ENCODE results near the gene SAFB2.

Gene SAFB2

GRCh38 chr19:5624018-5624663, 1.6 kb upstream of the SAFB2 start:
- Histone ChIP-seq H3K4me1 (ENCODE audit: control insufficient read depth in 2 of 2, insufficient read depth in 2 of 2, low read length in 2 of 2) (peaks cover 35% of the 10 kb centered on the region in 2 donors), H3K36me3 (ENCODE audit: control insufficient read depth in 2 of 2, insufficient read depth in 2 of 2, low read length in 2 of 2) (peaks cover 33 to 50% of the 10 kb centered on the region in 2 donors)

DNA sequence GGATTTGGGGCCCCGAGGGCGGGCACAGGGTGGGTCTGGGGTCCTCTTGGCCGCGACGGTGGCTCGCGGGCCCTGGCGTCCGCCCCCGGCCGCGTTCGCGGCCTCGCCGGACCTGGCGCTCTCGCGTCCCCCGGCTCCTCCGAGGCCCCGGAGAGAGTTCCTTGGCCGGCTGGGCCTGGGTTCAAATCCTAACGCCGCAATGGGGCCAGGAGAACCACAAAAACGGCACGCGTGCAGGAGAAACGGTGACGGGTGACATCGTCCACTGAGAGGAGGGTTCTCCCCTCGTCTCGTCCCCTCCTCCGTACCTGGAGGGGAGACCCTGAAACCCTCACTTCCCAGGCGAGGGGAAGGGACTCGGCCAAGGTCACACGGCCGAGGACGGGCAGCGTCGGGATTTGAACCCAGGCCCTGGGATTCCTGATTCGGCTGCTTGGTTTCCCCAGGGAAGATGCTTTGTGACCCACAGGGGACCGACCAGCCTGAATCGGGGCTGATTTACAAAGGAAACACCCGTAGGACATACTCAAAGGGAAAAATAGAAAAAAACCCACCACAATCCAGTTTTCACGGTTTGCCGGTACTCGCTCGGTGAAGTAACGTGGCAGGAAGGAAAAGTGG, 931 bp upstream of the SAFB2 start:
- peaks cover 32 to 35% of the 10 kb centered on the region in 2 donors for H3K4me1 ChIP-seq (ENCODE audit: control insufficient read depth in 2 of 2, insufficient read depth in 2 of 2, low read length in 2 of 2)
- H3K27ac ChIP-seq (ENCODE audit: low read depth in 2 of 2, low read length in 2 of 2): peak overlapping the region; percentile 93 to 96
- H3K36me3 ChIP-seq (ENCODE audit: control insufficient read depth in 2 of 2, insufficient read depth in 2 of 2, low read length in 2 of 2): peaks cover 35 to 51% of the 10 kb centered on the region in 2 donors

More at GRCh38 chr19:5624018-5624663, 1.6 kb upstream of the SAFB2 start:
- Histone ChIP-seq H3K27me3 (ENCODE audit: control insufficient read depth in 2 of 2, insufficient read depth in 2 of 2, low read length in 2 of 2) (no peaks in the 10 kb centered on the region), H3K9me3 (ENCODE audit: control insufficient read depth in 2 of 2, low read length in 2 of 2) (no peaks in the 10 kb centered on the region), H3K9ac (ENCODE audit: low read depth in 1 of 2, low read length in 2 of 2) (peak overlapping the region; percentile 84 to 90), H3K27ac (ENCODE audit: low read depth in 2 of 2, low read length in 2 of 2) (peak overlapping the region; percentile 93 to 96), H3K4me3 (ENCODE audit: low read length in 2 of 2) (peak overlapping the region; percentile 80 to 98)

DNA sequence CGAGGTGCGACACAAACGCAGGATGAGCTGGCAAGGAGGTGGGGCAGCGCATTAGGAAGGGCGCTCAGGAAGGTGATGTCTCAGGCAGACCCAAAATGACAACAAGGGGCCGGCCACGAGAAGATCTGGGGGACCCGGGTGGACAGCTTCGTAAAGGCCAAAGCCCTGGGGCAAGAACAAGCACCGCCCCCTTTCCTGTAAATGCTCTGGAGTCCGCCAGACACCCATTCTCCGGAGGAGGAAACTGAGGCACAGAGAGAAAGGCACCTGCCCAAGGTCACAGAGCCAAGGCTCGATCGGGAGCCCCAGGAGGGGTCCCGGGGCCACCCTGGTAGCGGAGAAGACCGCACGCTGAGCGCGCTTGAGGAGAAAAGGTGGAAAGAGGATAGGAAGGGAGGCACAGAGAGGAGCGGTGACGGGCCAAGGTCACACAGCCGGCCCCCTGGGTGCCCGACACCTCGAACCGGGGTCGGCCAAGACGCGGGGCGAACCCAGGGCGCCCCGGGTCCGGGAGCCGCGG, 571 bp downstream of the SAFB2 start:
- Histone ChIP-seq H3K36me3 (ENCODE audit: control insufficient read depth in 2 of 2, insufficient read depth in 2 of 2, low read length in 2 of 2) (peaks cover 37 to 51% of the 10 kb centered on the region in 2 donors), H3K4me1 (ENCODE audit: control insufficient read depth in 2 of 2, insufficient read depth in 2 of 2, low read length in 2 of 2) (peaks cover 24 to 32% of the 10 kb centered on the region in 2 donors), H3K9ac (ENCODE audit: low read depth in 1 of 2, low read length in 2 of 2) (peak overlapping the region; percentile 87 to 97), H3K4me3 (ENCODE audit: low read length in 2 of 2) (peak overlapping the region; percentile 96 to 98), H3K9me3 (ENCODE audit: control insufficient read depth in 2 of 2, low read length in 2 of 2) (no peaks in the 10 kb centered on the region), H3K27ac (ENCODE audit: low read depth in 2 of 2, low read length in 2 of 2) (peak overlapping the region; percentile 96), H3K27me3 (ENCODE audit: control insufficient read depth in 2 of 2, insufficient read depth in 2 of 2, low read length in 2 of 2) (no peaks in the 10 kb centered on the region)

More for the DNA sequence above, 931 bp upstream of the SAFB2 start:
- no peaks in the 10 kb centered on the region for H3K9me3 ChIP-seq (ENCODE audit: control insufficient read depth in 2 of 2, low read length in 2 of 2)
- H3K27me3 ChIP-seq (ENCODE audit: control insufficient read depth in 2 of 2, insufficient read depth in 2 of 2, low read length in 2 of 2): no peaks in the 10 kb centered on the region
- peak overlapping the region; percentile 84 to 90 for H3K9ac ChIP-seq (ENCODE audit: low read depth in 1 of 2, low read length in 2 of 2)
- peak overlapping the region; percentile 80 to 98 for H3K4me3 ChIP-seq (ENCODE audit: low read length in 2 of 2)

DNA sequence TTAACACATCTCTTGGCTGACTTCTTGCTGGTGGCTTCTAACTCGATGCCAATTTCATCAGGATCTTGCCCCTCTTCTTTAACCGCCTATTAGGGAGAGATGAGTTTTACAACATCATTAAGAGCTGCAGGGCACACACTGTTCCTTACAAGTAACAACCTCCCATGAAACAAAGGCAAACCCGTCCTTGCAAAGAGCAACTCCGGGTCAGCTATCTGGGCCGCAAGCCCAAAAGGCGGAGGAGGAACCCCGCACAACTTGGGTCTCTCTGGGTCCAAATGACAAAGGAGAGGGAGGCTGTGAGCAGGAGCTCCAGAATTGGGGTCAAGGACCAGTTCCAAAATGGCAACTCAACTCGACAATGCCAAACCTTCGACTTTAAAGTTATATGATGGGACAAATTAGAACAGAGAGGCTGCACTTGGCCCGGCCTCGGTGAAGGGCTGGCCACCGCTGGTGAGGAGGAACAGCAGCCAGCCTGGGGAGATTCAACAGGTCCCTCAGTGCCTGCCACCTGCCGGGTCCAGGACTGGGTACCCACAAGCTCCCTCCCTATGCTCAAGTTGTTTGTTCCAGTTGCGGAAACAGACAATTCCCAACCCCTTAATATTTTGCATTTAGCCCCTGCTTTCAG, 1.1 kb downstream of the SAFB2 start:
- Histone ChIP-seq H3K27ac (ENCODE audit: low read depth in 2 of 2, low read length in 2 of 2) (peak overlapping the region; percentile 96), H3K27me3 (ENCODE audit: control insufficient read depth in 2 of 2, insufficient read depth in 2 of 2, low read length in 2 of 2) (no peaks in the 10 kb centered on the region), H3K4me3 (ENCODE audit: low read length in 2 of 2) (peak overlapping the region; percentile 96 to 98), H3K4me1 (ENCODE audit: control insufficient read depth in 2 of 2, insufficient read depth in 2 of 2, low read length in 2 of 2) (peaks cover 24 to 32% of the 10 kb centered on the region in 2 donors), H3K9ac (ENCODE audit: low read depth in 1 of 2, low read length in 2 of 2) (peak overlapping the region; percentile 87 to 97), H3K9me3 (ENCODE audit: control insufficient read depth in 2 of 2, low read length in 2 of 2) (no peaks in the 10 kb centered on the region), H3K36me3 (ENCODE audit: control insufficient read depth in 2 of 2, insufficient read depth in 2 of 2, low read length in 2 of 2) (peaks cover 35 to 46% of the 10 kb centered on the region in 2 donors)

DNA sequence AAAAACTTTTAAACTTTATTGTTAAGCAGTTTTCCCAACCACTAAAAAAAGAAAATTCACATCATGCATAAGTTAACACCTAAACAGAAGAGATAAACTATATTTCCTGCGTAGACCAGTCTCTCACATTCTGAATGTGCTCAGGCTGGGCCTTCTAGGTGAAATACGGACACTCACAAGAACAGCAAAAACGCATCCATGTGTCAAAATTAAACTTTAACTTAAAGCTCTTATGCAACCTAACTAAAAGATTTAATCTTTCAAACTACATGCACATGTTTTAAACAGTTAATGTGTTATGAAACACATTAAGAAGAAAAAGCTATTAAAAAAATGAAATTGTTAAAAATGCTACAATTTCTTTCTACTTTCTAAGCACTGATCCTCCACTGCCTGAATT, 2.6 kb downstream of the SAFB2 start:
- Histone ChIP-seq H3K4me3 (ENCODE audit: low read length in 2 of 2) (no peak overlapping the region), H3K9ac (ENCODE audit: low read depth in 1 of 2, low read length in 2 of 2) (no peak overlapping the region), H3K27ac (ENCODE audit: low read depth in 2 of 2, low read length in 2 of 2) (no peak overlapping the region)

DNA sequence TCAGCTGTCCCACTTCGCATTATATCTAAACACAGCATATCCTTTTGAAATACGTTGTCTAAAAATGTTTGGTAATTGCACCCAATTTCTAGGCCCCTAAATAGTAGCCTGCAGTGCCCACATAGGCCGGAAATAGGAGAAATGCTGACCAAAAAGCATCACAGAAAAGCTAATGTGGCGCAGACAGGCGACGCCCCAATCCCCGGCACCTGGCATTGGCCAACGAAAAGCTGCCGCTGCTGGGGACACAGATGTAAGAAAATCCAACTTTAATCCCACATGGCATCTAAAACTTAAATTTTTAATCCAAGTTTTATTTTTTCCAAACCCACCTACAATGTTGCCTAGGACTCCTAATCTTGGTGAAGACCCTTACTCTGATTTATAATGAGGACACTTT, 4.0 kb downstream of the SAFB2 start:
- H3K4me1 ChIP-seq (ENCODE audit: control insufficient read depth in 2 of 2, insufficient read depth in 2 of 2, low read length in 2 of 2): peaks cover 12% of the 10 kb centered on the region in 2 donors
- no peak overlapping the region for H3K27ac ChIP-seq (ENCODE audit: low read depth in 2 of 2, low read length in 2 of 2)
- H3K27me3 ChIP-seq (ENCODE audit: control insufficient read depth in 2 of 2, insufficient read depth in 2 of 2, low read length in 2 of 2): no peaks in the 10 kb centered on the region
- H3K36me3 ChIP-seq (ENCODE audit: control insufficient read depth in 2 of 2, insufficient read depth in 2 of 2, low read length in 2 of 2): peaks cover 46 to 55% of the 10 kb centered on the region in 2 donors
- H3K9ac ChIP-seq (ENCODE audit: low read depth in 1 of 2, low read length in 2 of 2): no peak overlapping the region
- no peak overlapping the region for H3K4me3 ChIP-seq (ENCODE audit: low read length in 2 of 2)
- H3K9me3 ChIP-seq (ENCODE audit: control insufficient read depth in 2 of 2, low read length in 2 of 2): no peaks in the 10 kb centered on the region

More for the DNA sequence above, 2.6 kb downstream of the SAFB2 start:
- Histone ChIP-seq H3K36me3 (ENCODE audit: control insufficient read depth in 2 of 2, insufficient read depth in 2 of 2, low read length in 2 of 2) (peaks cover 35 to 46% of the 10 kb centered on the region in 2 donors), H3K9me3 (ENCODE audit: control insufficient read depth in 2 of 2, low read length in 2 of 2) (no peaks in the 10 kb centered on the region), H3K4me1 (ENCODE audit: control insufficient read depth in 2 of 2, insufficient read depth in 2 of 2, low read length in 2 of 2) (peaks cover 16 to 22% of the 10 kb centered on the region in 2 donors), H3K27me3 (ENCODE audit: control insufficient read depth in 2 of 2, insufficient read depth in 2 of 2, low read length in 2 of 2) (no peaks in the 10 kb centered on the region)

DNA sequence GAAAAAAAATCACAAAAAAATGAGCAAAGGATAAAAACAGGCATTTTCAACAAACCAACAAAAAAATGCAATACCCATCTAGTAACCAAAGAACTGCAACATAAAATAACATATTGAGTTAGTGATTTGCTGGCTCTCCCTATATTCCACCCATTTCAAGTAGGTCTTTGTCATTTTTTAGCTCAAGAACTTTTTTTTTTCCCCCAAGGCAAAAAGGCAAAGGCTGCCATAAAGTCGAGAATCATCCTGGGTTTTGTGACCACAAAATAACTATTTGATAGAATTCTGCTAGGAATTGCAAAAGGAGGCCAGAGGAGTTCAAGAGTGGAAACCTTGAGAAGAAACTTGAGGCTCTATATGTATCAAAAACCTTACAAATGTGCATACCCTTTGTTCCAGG, 5.5 kb downstream of the SAFB2 start:
- H3K9me3 ChIP-seq (ENCODE audit: control insufficient read depth in 2 of 2, low read length in 2 of 2): no peaks in the 10 kb centered on the region
- H3K9ac ChIP-seq (ENCODE audit: low read depth in 1 of 2, low read length in 2 of 2): no peak overlapping the region
- no peaks in the 10 kb centered on the region for H3K27me3 ChIP-seq (ENCODE audit: control insufficient read depth in 2 of 2, insufficient read depth in 2 of 2, low read length in 2 of 2)
- H3K36me3 ChIP-seq (ENCODE audit: control insufficient read depth in 2 of 2, insufficient read depth in 2 of 2, low read length in 2 of 2): peaks cover 60 to 70% of the 10 kb centered on the region in 2 donors
- H3K4me3 ChIP-seq (ENCODE audit: low read length in 2 of 2): no peak overlapping the region
- peaks cover 12% of the 10 kb centered on the region in 2 donors for H3K4me1 ChIP-seq (ENCODE audit: control insufficient read depth in 2 of 2, insufficient read depth in 2 of 2, low read length in 2 of 2)
- H3K27ac ChIP-seq (ENCODE audit: low read depth in 2 of 2, low read length in 2 of 2): no peak overlapping the region

DNA sequence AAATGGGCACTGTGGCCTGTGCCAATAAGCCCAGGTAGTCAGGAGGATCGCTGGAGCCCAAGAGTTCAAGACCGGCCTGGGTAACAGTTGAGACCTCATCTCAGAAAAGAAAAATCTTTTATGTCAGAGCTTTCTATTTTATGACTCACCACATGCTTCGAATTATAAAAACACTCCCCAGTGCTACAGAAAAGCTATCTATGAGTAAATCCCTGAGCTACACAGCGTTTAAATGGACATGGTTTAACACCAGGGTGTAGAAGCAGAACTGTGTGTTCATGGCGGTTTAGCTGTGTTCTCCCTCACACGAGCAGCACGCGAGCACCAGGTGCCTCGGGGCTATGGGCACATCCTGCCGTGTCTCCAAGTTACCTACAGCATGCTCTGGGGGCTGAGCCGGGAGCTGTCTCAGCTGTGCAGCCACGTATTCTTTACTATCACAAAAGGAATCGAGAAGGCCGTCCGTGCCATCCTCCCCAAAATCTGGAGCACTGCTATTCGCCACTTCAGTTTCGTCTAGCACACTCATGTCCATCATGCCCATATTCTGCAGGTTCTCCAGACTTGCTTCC, 6.7 kb downstream of the SAFB2 start:
- H3K9ac ChIP-seq (ENCODE audit: low read depth in 1 of 2, low read length in 2 of 2): no peak overlapping the region
- no peaks in the 10 kb centered on the region for H3K9me3 ChIP-seq (ENCODE audit: control insufficient read depth in 2 of 2, low read length in 2 of 2)
- peaks cover 2 to 3% of the 10 kb centered on the region in 2 donors for H3K4me1 ChIP-seq (ENCODE audit: control insufficient read depth in 2 of 2, insufficient read depth in 2 of 2, low read length in 2 of 2)
- H3K4me3 ChIP-seq (ENCODE audit: low read length in 2 of 2): no peak overlapping the region
- H3K27me3 ChIP-seq (ENCODE audit: control insufficient read depth in 2 of 2, insufficient read depth in 2 of 2, low read length in 2 of 2): no peaks in the 10 kb centered on the region
- H3K36me3 ChIP-seq (ENCODE audit: control insufficient read depth in 2 of 2, insufficient read depth in 2 of 2, low read length in 2 of 2): peaks cover 66 to 71% of the 10 kb centered on the region in 2 donors
- H3K27ac ChIP-seq (ENCODE audit: low read depth in 2 of 2, low read length in 2 of 2): no peak overlapping the region

- Histone ChIP-seq H3K9me3 (ENCODE audit: control insufficient read depth in 2 of 2, low read length in 2 of 2) (no peaks in the 10 kb centered on the region), H3K9ac (ENCODE audit: low read depth in 1 of 2, low read length in 2 of 2) (no peak overlapping the region), H3K27me3 (ENCODE audit: control insufficient read depth in 2 of 2, insufficient read depth in 2 of 2, low read length in 2 of 2) (no peaks in the 10 kb centered on the region), H3K36me3 (ENCODE audit: control insufficient read depth in 2 of 2, insufficient read depth in 2 of 2, low read length in 2 of 2) (peaks cover 74 to 79% of the 10 kb centered on the region in 2 donors), H3K27ac (ENCODE audit: low read depth in 2 of 2, low read length in 2 of 2) (no peak overlapping the region), H3K4me1 (ENCODE audit: control insufficient read depth in 2 of 2, insufficient read depth in 2 of 2, low read length in 2 of 2) (no peaks in the 10 kb centered on the region), H3K4me3 (ENCODE audit: low read length in 2 of 2) (no peak overlapping the region)
Measured at GRCh38 chr19:5612891-5613865, 9.4 kb downstream of the SAFB2 start.
